Stimulated activated effector memory CD8-positive, alpha-beta T cell treated with anti-CD3 and anti-CD28 coated beads, Interleukin-12 subunit alpha, Interleukin-12 subunit beta, amount 100 ng/mL, for 72 hours (primary cell): ENCODE results near the gene ADH1B.
"Not testable (repeated sequence)": the region's sequence is repeated elsewhere in the genome, so short reads cannot be mapped to it uniquely, and the experiment has no call there.

Experiments used
- ATAC-seq: fragments of 150-1000 bp; cut with Tn5 transposase; 2 replicates; pipeline ENCODE4 v1.10.0; 2021
- DNase-seq, 2 donors: peaks; one replicate each; pipeline ENCODE4 v3.0.0; 2021 to 2022; ENCODE audit warnings: low spot score in 2 of 2
- H3K27ac Mint-ChIP-seq: one replicate; pipeline ENCODE4 v1.8.0; 2022; ENCODE audit warnings: mild to moderate bottlenecking, mixed read lengths
- H3K36me3 Mint-ChIP-seq: one replicate; pipeline ENCODE4 v1.8.0; 2022; ENCODE audit warnings: mild to moderate bottlenecking, mixed read lengths
- H3K4me1 Mint-ChIP-seq: one replicate; pipeline ENCODE4 v1.8.0; 2022; ENCODE audit warnings: mixed read lengths
- H3K4me3 Mint-ChIP-seq: one replicate; pipeline ENCODE4 v1.8.0; 2022; ENCODE audit warnings: mild to moderate bottlenecking, mixed read lengths
- H3K9me3 Mint-ChIP-seq: one replicate; pipeline ENCODE4 v1.8.0; 2022; ENCODE audit warnings: mixed read lengths

The ADH1B gene

GRCh38 chr4:99341426-99341825, 20.2 kb upstream of the ADH1B start:
- no peak for DNase-seq
- no peak overlapping the region for H3K4me3 Mint-ChIP-seq
- no peaks in the 10 kb centered on the region for H3K4me1 Mint-ChIP-seq
- no peaks in the 10 kb centered on the region for H3K9me3 Mint-ChIP-seq
- no peak overlapping the region for H3K27ac Mint-ChIP-seq
- ATAC-seq, result no peak
- no peaks in the 10 kb centered on the region for H3K36me3 Mint-ChIP-seq

DNA sequence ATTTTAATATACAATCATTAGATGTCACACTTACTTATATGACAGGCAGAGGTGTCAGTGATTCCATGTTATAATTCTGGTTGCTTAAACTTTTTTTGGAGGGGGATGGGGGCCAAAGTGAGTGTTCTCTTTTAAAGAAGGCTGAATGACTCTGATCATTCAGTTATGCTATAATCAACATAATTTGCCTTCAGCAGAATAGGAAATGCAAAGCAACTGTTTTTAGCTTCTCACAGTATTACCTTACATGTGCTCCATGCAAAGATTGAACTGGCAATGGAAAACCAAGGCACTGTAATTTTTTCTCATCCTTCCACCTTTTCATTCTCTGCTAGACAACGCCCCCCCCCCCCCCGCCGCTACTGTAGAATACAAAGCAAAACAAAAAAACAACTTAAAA, 18.0 kb upstream of the ADH1B start:
- no peaks in the 10 kb centered on the region for H3K4me1 Mint-ChIP-seq
- H3K36me3 Mint-ChIP-seq, result no peaks in the 10 kb centered on the region
- DNase-seq (no peak), ATAC-seq (no peak)
- H3K9me3 Mint-ChIP-seq, result no peaks in the 10 kb centered on the region
- H3K4me3 Mint-ChIP-seq, result no peak overlapping the region
- no peak overlapping the region for H3K27ac Mint-ChIP-seq

GRCh38 chr4:99336553-99336952, 15.4 kb upstream of the ADH1B start:
- Mint-ChIP-seq H3K4me1 (no peaks in the 10 kb centered on the region), H3K9me3 (peaks cover 4% of the 10 kb centered on the region), H3K27ac (no peak overlapping the region), H3K36me3 (no peaks in the 10 kb centered on the region), H3K4me3 (no peak overlapping the region)
- ATAC-seq (no peak), DNase-seq (no peak)

DNA sequence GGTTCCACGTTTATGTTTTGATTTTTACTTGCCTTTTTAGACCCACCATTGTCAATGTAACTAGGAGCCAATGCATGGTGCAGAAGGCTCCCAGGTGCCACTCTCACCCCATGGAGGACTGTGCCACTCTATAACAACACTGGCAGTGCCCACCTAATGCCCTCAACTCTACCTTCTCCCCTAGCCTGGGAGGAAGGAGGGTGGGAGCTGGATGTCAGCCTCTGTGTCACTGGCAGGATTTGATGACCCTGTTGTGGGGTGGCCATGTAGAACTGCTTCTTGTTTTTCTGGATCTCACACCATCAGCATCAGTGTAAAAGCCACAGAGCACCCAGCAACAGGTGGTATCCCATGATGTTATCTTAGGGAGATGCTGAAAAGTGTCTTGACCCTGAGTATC, 13.7 kb upstream of the ADH1B start:
- Mint-ChIP-seq H3K36me3 (no peaks in the 10 kb centered on the region), H3K9me3 (peaks cover 4% of the 10 kb centered on the region), H3K27ac (no peak overlapping the region), H3K4me3 (no peak overlapping the region), H3K4me1 (no peaks in the 10 kb centered on the region)
- DNase-seq (no peak), ATAC-seq (no peak)

- Mint-ChIP-seq H3K4me1 (no peaks in the 10 kb centered on the region), H3K4me3 (no peak overlapping the region), H3K27ac (no peak overlapping the region), H3K9me3 (peaks cover 4% of the 10 kb centered on the region), H3K36me3 (no peaks in the 10 kb centered on the region)
- DNase-seq, result no peak
- no peak for ATAC-seq
These were observed 9.4 kb upstream of the ADH1B start for GRCh38 chr4:99330648-99331047.

DNA sequence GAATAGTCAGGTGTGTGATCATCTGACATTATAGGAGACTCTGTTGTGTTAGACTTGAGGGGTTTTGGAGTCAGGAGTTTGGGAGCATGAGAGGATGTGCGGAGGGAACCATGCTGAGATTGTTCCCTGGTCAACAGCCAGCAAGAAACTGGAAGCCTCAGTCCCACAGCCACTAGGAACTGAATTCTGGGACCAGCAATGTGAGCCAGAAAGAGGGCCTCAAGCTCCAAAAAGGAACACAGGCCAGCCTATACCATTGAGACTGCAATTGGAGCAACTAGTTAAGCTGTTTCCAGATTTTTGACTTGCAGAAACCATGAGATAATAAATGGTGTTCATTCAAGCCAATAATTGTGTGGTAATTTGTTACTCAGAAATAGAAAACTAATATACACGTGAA, 8.7 kb upstream of the ADH1B start:
- Mint-ChIP-seq H3K4me3 (no peak overlapping the region), H3K36me3 (no peaks in the 10 kb centered on the region), H3K4me1 (no peaks in the 10 kb centered on the region), H3K9me3 (peaks cover 4% of the 10 kb centered on the region), H3K27ac (no peak overlapping the region)
- DNase-seq (no peak), ATAC-seq (no peak)

GRCh38 chr4:99324979-99325378, 3.8 kb upstream of the ADH1B start:
- DNase-seq (no peak), ATAC-seq (no peak)
- Mint-ChIP-seq H3K9me3 (no peaks in the 10 kb centered on the region), H3K27ac (no peak overlapping the region), H3K4me1 (no peaks in the 10 kb centered on the region), H3K4me3 (no peak overlapping the region), H3K36me3 (no peaks in the 10 kb centered on the region)

GRCh38 chr4:99324361-99324760, 3.2 kb upstream of the ADH1B start:
- Mint-ChIP-seq H3K4me1 (no peaks in the 10 kb centered on the region), H3K36me3 (no peaks in the 10 kb centered on the region), H3K9me3 (no peaks in the 10 kb centered on the region), H3K4me3 (no peak overlapping the region), H3K27ac (no peak overlapping the region)
- ATAC-seq, result no peak
- no peak for DNase-seq

GRCh38 chr4:99323756-99324155, 2.6 kb upstream of the ADH1B start:
- H3K9me3 Mint-ChIP-seq, result no peaks in the 10 kb centered on the region
- DNase-seq (no peak), ATAC-seq (no peak)
- H3K4me1 Mint-ChIP-seq, result no peaks in the 10 kb centered on the region
- no peaks in the 10 kb centered on the region for H3K36me3 Mint-ChIP-seq
- H3K27ac Mint-ChIP-seq, result no peak overlapping the region
- H3K4me3 Mint-ChIP-seq, result no peak overlapping the region

- H3K27ac Mint-ChIP-seq, H3K4me1 Mint-ChIP-seq, DNase-seq, ATAC-seq, H3K9me3 Mint-ChIP-seq, H3K36me3 Mint-ChIP-seq, H3K4me3 Mint-ChIP-seq: not testable (repeated sequence)
These were observed 3.4 kb downstream of the ADH1B start for GRCh38 chr4:99317811-99318210.

DNA sequence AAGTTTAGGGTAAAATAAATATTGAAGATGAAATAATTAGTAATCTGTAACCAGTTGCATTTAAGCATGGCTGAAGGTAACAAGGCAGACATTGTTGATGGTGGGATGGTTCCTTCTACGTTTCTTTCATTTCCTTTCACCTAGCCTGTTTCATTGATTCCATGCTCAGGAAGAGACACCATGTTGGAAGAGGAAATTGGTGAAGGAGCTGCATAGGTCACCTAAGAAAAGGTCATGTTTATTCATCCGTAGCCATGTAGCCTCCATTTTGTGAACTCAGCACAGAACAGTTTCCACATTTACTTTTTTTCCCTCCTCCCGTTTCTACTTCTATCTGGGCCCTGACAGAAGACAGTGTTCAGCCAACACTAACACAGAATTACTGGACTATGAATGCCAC, 3.8 kb downstream of the ADH1B start:
- DNase-seq (no peak), ATAC-seq (no peak)
- Mint-ChIP-seq H3K36me3 (no peaks in the 10 kb centered on the region), H3K27ac (no peak overlapping the region), H3K9me3 (no peaks in the 10 kb centered on the region), H3K4me1 (no peaks in the 10 kb centered on the region), H3K4me3 (no peak overlapping the region)

- no peak for DNase-seq
- Mint-ChIP-seq H3K36me3 (no peaks in the 10 kb centered on the region), H3K9me3 (no peaks in the 10 kb centered on the region), H3K4me3 (no peak overlapping the region), H3K4me1 (no peaks in the 10 kb centered on the region), H3K27ac (no peak overlapping the region)
- no peak for ATAC-seq
These were observed 5.4 kb downstream of the ADH1B start for GRCh38 chr4:99315839-99316238.

DNA sequence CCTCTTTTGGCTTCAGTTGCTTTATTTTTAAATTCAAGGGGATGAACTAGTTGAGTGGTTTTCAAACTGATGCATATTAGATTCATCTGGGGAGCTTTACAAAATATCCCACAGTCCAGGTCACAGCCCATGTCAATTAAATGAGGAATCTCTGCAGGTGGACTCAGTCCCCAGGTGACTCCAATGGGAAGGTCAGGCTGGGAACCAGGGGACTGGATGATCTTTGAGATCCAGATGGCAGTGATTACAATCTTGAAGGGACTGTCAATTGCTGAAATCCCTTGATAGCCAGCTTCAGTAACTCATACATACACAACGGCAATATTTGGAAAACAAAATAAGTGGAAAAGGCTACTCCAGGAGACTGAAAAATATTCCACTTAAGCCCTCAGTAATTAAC, 7.0 kb downstream of the ADH1B start:
- DNase-seq (no peak), ATAC-seq (no peak)
- Mint-ChIP-seq H3K4me1 (no peaks in the 10 kb centered on the region), H3K4me3 (no peak overlapping the region), H3K9me3 (no peaks in the 10 kb centered on the region), H3K36me3 (no peaks in the 10 kb centered on the region), H3K27ac (no peak overlapping the region)

DNA sequence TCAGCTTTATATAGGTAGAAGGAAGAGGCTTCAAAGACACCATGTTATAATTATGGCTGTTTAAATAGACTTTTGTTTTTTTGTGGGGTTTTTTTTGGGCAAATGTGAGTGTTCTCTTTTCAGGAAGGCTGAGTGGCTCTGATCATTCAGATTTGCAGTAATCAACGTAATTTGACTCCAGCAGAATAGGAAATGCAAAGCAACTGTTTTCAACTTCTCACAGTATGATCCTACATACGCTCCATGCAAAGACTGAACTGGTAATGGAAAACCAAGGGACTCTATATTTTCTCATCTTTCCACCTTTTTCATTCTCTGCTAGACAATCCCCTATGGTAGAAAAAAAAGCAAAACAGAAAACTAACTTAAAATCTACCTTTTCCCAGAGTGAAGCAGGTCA, 10.8 kb downstream of the ADH1B start:
- no peak for ATAC-seq
- Mint-ChIP-seq H3K36me3 (no peaks in the 10 kb centered on the region), H3K27ac (no peak overlapping the region), H3K9me3 (no peaks in the 10 kb centered on the region), H3K4me3 (no peak overlapping the region), H3K4me1 (no peaks in the 10 kb centered on the region)
- no peak for DNase-seq

DNA sequence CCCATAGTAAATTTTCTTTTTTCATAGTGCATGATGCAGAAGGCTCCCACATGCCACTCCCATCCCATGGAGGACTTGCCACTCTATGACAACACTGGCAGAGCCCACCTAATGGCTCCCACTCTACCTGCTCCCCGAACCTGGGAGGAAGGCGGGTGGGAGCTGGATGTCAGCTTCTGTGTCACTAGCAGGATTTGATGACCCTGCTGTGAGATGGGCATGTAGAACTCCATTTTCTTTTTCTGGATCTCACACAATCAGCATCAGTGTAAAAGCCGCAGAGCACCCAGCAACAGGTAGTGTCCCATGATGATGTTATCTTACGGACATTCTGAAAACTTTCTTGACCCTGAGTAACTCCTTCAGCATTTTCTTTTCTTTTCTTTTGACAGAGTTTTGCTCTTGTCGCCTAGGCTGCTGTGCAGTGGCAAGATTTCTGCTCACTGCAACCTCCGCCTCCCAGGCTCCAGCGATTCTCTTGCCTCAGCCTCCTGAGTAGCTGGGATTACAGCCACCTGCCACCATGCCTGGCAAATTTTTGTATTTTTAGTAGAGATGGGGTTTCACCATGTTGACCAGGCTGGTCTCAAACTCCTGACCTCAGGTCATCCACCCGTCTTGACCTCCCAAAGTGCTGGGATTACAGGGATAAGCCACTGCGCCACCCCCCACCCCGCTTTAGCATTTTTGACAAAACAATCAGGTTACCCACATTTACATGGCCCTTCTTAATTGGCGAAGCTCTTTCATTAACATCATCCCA, 15.4 kb downstream of the ADH1B start:
- ATAC-seq (no peak), DNase-seq (no peak)
- H3K4me3 Mint-ChIP-seq, result no peak overlapping the region
- no peaks in the 10 kb centered on the region for H3K4me1 Mint-ChIP-seq
- no peaks in the 10 kb centered on the region for H3K9me3 Mint-ChIP-seq
- no peaks in the 10 kb centered on the region for H3K36me3 Mint-ChIP-seq
- H3K27ac Mint-ChIP-seq, result no peak overlapping the region

- no peak for ATAC-seq
These were observed 19.6 kb downstream of the ADH1B start for GRCh38 chr4:99301376-99302164.

More at GRCh38 chr4:99301376-99302164, 19.6 kb downstream of the ADH1B start:
- Mint-ChIP-seq H3K4me3 (no peak overlapping the region), H3K4me1 (no peaks in the 10 kb centered on the region), H3K27ac (no peak overlapping the region), H3K9me3 (peaks cover 2% of the 10 kb centered on the region), H3K36me3 (no peaks in the 10 kb centered on the region)
- DNase-seq, result no peak
